Activated CD8-positive, alpha-beta T cell treated with anti-CD3 and anti-CD28 coated beads, Interleukin-2, amount 10 ng/mL, durations not matched to agents 7 days and 5 days (primary cell): ENCODE data around the gene TMEM8B. TPM values are rescaled to one million over a fixed set of nuclear protein-coding genes. Genes with fewer than 3 reads are reported as not detected.

Experiments
- ATAC-seq: fragments of 150-1000 bp; cut with Tn5 transposase; one replicate; pipeline ENCODE4 v1.10.0; 2021; ENCODE audit warnings: moderate library complexity
- CTCF ChIA-PET: fragments of 350-600 bp; sonication (Branson Sonifier 250); formaldehyde crosslinking; loops from one replicate; lab custom pipeline; 2021; ENCODE audit warnings: antibody characterized with exemption; lab: Charles Lee
- POLR2A ChIA-PET: fragments of 350-600 bp; sonication (Branson Sonifier 250); formaldehyde crosslinking; loops from one replicate; lab custom pipeline; 2021; ENCODE audit warnings: antibody characterized with exemption; lab: Charles Lee
- DNase-seq: peaks from one replicate; pipeline ENCODE4 v3.0.0-alpha.2; 2020
- H3K27ac Mint-ChIP-seq: one replicate; pipeline ENCODE4 v1.8.0; 2021; ENCODE audit warnings: mild to moderate bottlenecking, mixed read lengths
- H3K27me3 Mint-ChIP-seq: one replicate; pipeline ENCODE4 v1.8.0; 2021; ENCODE audit warnings: low read depth, mixed read lengths
- H3K36me3 Mint-ChIP-seq: one replicate; pipeline ENCODE4 v1.8.0; 2021; ENCODE audit warnings: low read depth, mixed read lengths
- H3K4me1 Mint-ChIP-seq: one replicate; pipeline ENCODE4 v1.8.0; 2021; ENCODE audit warnings: low read depth, mixed read lengths
- H3K4me3 Mint-ChIP-seq: one replicate; pipeline ENCODE4 v1.8.0; 2021; ENCODE audit warnings: mild to moderate bottlenecking, mixed read lengths
- H3K9me3 Mint-ChIP-seq: one replicate; pipeline ENCODE4 v1.8.0; 2022; ENCODE audit warnings: mixed read lengths; ENCODE audit not compliant: insufficient read depth
- total RNA-seq, 2 experiments: library from RNA; stranded (reverse); gene quantifications; one replicate each; pipeline ENCODE4 v1.2.3, GENCODE V29; 2021

The TMEM8B gene
- total RNA-seq, 2 experiments from 2014 or later = 1.6 to 2.3 TPM

DNA sequence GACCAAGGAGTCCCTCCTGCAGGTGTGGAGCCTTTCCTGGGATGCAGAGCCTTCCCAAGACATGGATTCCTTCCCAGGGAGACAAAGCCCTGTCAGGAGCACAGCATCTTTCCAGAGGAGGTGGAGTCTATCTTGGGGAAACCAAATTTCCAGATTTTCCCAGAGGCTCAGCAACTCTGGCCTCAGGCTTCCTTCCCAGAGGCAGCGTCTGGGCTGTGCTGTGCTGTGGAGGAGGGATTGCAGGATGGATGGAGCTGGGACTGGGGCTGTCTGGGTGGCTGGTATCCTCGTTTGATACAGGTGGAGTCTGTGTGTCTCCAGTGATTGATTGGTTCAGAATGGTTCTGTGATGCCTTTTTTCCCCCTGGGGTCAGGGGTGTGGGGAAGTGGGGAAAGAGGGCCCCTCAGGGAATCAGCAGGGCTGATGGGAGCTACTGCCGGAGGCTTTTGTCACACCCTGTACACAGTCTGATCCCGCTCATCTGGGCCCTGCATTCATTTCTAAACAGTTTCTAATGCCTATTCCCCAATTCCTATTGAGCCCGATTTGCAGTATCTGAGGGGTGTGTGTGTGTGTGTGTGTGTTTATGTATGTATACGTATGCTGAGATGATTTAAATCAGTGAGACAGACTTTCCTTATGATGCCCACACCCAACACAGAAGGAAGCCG, 25.2 kb downstream of the TMEM8B start:
- POLR2A ChIA-PET = no interaction called here
- CTCF ChIA-PET = interaction anchor here (0.9 kb wide), 1 partner anchor 28 kb away, joined by 4 read pairs; no protein-coding TSS in a partner anchor
- DNase-seq (no peak), ATAC-seq (no peak)
- Mint-ChIP-seq H3K27me3 (peaks cover 4% of the 10 kb centered on the region), H3K4me1 (no peaks in the 10 kb centered on the region), H3K9me3 (no peaks in the 10 kb centered on the region), H3K27ac (no peak overlapping the region), H3K36me3 (no peaks in the 10 kb centered on the region), H3K4me3 (no peak overlapping the region)

DNA sequence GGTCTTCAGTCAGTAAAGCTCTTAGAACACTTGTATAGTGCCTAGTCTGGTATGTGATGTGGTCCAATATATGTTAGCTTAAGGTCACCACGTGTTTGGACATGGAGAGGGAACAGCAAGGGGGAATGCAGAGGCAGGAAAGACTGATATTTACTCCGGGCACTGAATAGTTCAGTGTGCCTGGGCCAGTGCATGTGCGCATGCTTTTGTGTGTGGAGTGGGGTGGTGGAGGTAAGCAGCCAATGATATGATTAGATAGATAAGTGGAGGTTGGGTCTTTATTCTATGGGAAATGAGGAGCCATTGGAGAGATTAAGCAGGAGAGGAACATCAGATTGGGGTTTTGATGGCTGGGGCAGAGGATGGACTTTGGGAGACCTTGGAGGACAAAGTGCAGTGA, 27.2 kb downstream of the TMEM8B start:
- ChIA-PET CTCF (interaction anchor here (1.4 kb wide), 1 partner anchor 98 kb away, joined by 3 read pairs; no protein-coding TSS in a partner anchor), POLR2A (interaction anchor here (1.6 kb wide), 1 partner anchor 23 kb away, joined by 3 read pairs; no protein-coding TSS in a partner anchor)
- Mint-ChIP-seq H3K4me3 (no peak overlapping the region), H3K9me3 (no peaks in the 10 kb centered on the region), H3K4me1 (no peaks in the 10 kb centered on the region), H3K27me3 (peaks cover 11% of the 10 kb centered on the region), H3K36me3 (no peaks in the 10 kb centered on the region), H3K27ac (no peak overlapping the region)
- DNase-seq = no peak
- ATAC-seq = no peak

GRCh38 chr9:35856882-35857281, 27.9 kb downstream of the TMEM8B start:
- Mint-ChIP-seq H3K36me3 (no peaks in the 10 kb centered on the region), H3K27ac (no peak overlapping the region), H3K27me3 (peaks cover 15% of the 10 kb centered on the region), H3K9me3 (no peaks in the 10 kb centered on the region), H3K4me1 (no peaks in the 10 kb centered on the region), H3K4me3 (no peak overlapping the region)
- ChIA-PET CTCF (interaction anchor here (1.0 to 3.0 kb wide), 5 partner anchors 11 to 98 kb away, joined by 3 to 18 read pairs (median 4); no protein-coding TSS in a partner anchor), POLR2A (interaction anchor here (1.6 kb wide), 1 partner anchor 24 kb away, joined by 3 read pairs; no protein-coding TSS in a partner anchor)
- DNase-seq (peak; percentile 13), ATAC-seq (no peak)

DNA sequence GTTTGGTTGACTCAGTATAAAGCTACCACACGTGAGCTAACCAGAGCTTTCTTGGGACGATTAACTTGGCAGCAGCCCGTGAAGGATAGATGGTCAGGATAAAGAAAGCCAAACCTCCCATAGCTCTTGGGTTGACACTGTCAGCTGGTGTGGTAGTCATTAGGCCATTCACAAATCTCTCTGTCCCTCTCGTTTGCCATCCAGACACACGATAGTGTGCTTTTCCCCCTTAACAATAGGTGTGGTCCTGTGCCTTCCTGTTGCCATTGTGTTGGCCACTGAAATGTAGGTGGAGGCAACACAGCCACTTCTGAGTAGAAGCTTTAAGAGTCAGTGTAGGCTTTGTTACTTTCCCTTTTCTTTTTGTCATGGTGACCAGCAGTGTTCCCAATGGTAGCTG, 29.4 kb downstream of the TMEM8B start:
- no peaks in the 10 kb centered on the region for H3K36me3 Mint-ChIP-seq
- POLR2A ChIA-PET = interaction anchor here (0.7 kb wide), 1 partner anchor 9 kb away, joined by 3 read pairs; no protein-coding TSS in a partner anchor
- H3K4me3 Mint-ChIP-seq = no peak overlapping the region
- no peaks in the 10 kb centered on the region for H3K4me1 Mint-ChIP-seq
- DNase-seq (no peak), ATAC-seq (no peak)
- CTCF ChIA-PET = interaction anchor here (1.3 to 3.0 kb wide), 4 partner anchors 23 to 87 kb away, joined by 4 to 18 read pairs (median 6); no protein-coding TSS in a partner anchor
- H3K27ac Mint-ChIP-seq = no peak overlapping the region
- H3K27me3 Mint-ChIP-seq = peaks cover 21% of the 10 kb centered on the region
- H3K9me3 Mint-ChIP-seq = no peaks in the 10 kb centered on the region

- Mint-ChIP-seq H3K27me3 (peaks cover 21% of the 10 kb centered on the region), H3K4me3 (no peak overlapping the region), H3K27ac (no peak overlapping the region), H3K36me3 (no peaks in the 10 kb centered on the region), H3K9me3 (no peaks in the 10 kb centered on the region), H3K4me1 (no peaks in the 10 kb centered on the region)
- peak; percentile 20 for DNase-seq
- no peak for ATAC-seq
- ChIA-PET CTCF (interaction anchor here (3.0 kb wide), 1 partner anchor 23 kb away, joined by 18 read pairs; no protein-coding TSS in a partner anchor), POLR2A (no interaction called here)
Observed at GRCh38 chr9:35859310-35859989, 30.4 kb downstream of the TMEM8B start.

GRCh38 chr9:35859990-35860339, 30.9 kb downstream of the TMEM8B start:
- Mint-ChIP-seq H3K27ac (no peak overlapping the region), H3K4me1 (no peaks in the 10 kb centered on the region), H3K36me3 (no peaks in the 10 kb centered on the region), H3K9me3 (no peaks in the 10 kb centered on the region), H3K4me3 (no peak overlapping the region), H3K27me3 (peaks cover 21% of the 10 kb centered on the region)
- ChIA-PET CTCF (interaction anchor here (3.0 to 3.6 kb wide), 2 partner anchors 22 kb away, joined by 16 to 18 read pairs; no protein-coding TSS in a partner anchor), POLR2A (no interaction called here)
- ATAC-seq (no peak), DNase-seq (no peak)

- Mint-ChIP-seq H3K27me3 (peaks cover 21% of the 10 kb centered on the region), H3K9me3 (no peaks in the 10 kb centered on the region), H3K4me3 (no peak overlapping the region), H3K4me1 (no peaks in the 10 kb centered on the region), H3K36me3 (no peaks in the 10 kb centered on the region), H3K27ac (no peak overlapping the region)
- ChIA-PET POLR2A (no interaction called here), CTCF (interaction anchor here (0.9 to 3.6 kb wide), 4 partner anchors 13 to 71 kb away, joined by 3 to 16 read pairs (median 4); no protein-coding TSS in a partner anchor)
- ATAC-seq (no peak), DNase-seq (no peak)
Observed at GRCh38 chr9:35861161-35861897, 32.3 kb downstream of the TMEM8B start.

GRCh38 chr9:35862328-35862727, 33.3 kb downstream of the TMEM8B start:
- no peak overlapping the region for H3K27ac Mint-ChIP-seq
- no peaks in the 10 kb centered on the region for H3K9me3 Mint-ChIP-seq
- H3K27me3 Mint-ChIP-seq = peaks cover 21% of the 10 kb centered on the region
- DNase-seq (peak; percentile 14), ATAC-seq (no peak)
- CTCF ChIA-PET = interaction anchor here (1.5 to 3.6 kb wide), 2 partner anchors 14 to 20 kb away, joined by 3 to 16 read pairs; no protein-coding TSS in a partner anchor
- no peaks in the 10 kb centered on the region for H3K36me3 Mint-ChIP-seq
- no peaks in the 10 kb centered on the region for H3K4me1 Mint-ChIP-seq
- POLR2A ChIA-PET = no interaction called here
- no peak overlapping the region for H3K4me3 Mint-ChIP-seq

DNA sequence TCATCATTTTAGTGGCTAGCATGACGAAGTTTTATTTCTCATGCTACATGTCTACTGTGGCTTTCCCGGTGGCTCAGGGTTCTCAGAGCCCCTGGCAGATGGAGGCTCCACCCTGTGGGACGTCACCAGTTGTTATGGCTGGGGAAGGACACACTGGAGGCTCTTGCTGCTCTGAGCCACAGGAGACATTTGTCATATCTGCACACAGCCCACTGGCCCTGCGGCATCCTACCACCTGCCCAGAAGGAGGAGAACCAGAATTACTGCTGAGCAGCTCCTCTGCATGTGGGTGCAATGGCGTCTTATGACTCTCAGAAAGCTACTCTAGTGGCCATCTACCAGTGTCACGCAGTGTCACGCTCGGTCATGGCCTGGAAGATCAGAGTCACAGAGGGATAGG, 34.6 kb downstream of the TMEM8B start:
- no peaks in the 10 kb centered on the region for H3K4me1 Mint-ChIP-seq
- H3K27ac Mint-ChIP-seq = no peak overlapping the region
- ChIA-PET CTCF (interaction anchor here (2.0 to 3.6 kb wide), 2 partner anchors 19 to 37 kb away, joined by 7 to 16 read pairs; no protein-coding TSS in a partner anchor), POLR2A (no interaction called here)
- no peaks in the 10 kb centered on the region for H3K9me3 Mint-ChIP-seq
- DNase-seq (peak; percentile 17), ATAC-seq (no peak)
- no peak overlapping the region for H3K4me3 Mint-ChIP-seq
- H3K36me3 Mint-ChIP-seq = no peaks in the 10 kb centered on the region
- peaks cover 21% of the 10 kb centered on the region for H3K27me3 Mint-ChIP-seq

GRCh38 chr9:35864695-35865255, 35.7 kb downstream of the TMEM8B start:
- Mint-ChIP-seq H3K27me3 (peaks cover 18% of the 10 kb centered on the region), H3K4me3 (no peak overlapping the region), H3K36me3 (no peaks in the 10 kb centered on the region), H3K9me3 (no peaks in the 10 kb centered on the region), H3K27ac (no peak overlapping the region), H3K4me1 (no peaks in the 10 kb centered on the region)
- DNase-seq (peak; percentile 14), ATAC-seq (no peak)
- CTCF ChIA-PET = interaction anchor here (1.0 to 3.0 kb wide), 4 partner anchors 17 to 74 kb away, joined by 3 to 12 read pairs (median 5); no protein-coding TSS in a partner anchor
- POLR2A ChIA-PET = no interaction called here

DNA sequence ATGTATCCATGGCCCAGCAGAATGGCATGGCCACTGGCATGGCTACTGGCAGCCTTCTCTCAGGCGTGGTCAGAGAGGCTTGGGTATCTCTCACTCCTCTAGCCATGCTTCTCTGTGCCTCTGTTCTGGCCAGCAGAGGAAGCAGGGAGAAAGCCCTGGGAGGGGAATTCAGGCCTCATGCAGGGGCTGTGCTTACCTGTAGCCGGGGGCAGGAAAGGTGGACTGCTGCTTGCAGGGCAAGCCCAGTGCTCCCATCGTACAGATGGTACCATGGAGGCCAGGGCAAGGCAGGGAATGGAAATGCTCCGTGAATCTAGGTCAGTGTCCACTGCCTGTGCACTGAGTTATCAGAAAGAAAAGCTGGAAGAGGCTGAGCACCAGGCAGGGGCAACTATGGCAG, 38.5 kb downstream of the TMEM8B start:
- no peaks in the 10 kb centered on the region for H3K4me1 Mint-ChIP-seq
- no peak overlapping the region for H3K27ac Mint-ChIP-seq
- ChIA-PET CTCF (interaction anchor here (1.3 kb wide), 1 partner anchor 14 kb away, joined by 5 read pairs; no protein-coding TSS in a partner anchor), POLR2A (no interaction called here)
- no peak for DNase-seq
- no peak for ATAC-seq
- no peaks in the 10 kb centered on the region for H3K36me3 Mint-ChIP-seq
- no peaks in the 10 kb centered on the region for H3K9me3 Mint-ChIP-seq
- no peak overlapping the region for H3K4me3 Mint-ChIP-seq
- H3K27me3 Mint-ChIP-seq = peaks cover 5% of the 10 kb centered on the region
